ENCODE measurements around the gene TEX13B.

DNA sequence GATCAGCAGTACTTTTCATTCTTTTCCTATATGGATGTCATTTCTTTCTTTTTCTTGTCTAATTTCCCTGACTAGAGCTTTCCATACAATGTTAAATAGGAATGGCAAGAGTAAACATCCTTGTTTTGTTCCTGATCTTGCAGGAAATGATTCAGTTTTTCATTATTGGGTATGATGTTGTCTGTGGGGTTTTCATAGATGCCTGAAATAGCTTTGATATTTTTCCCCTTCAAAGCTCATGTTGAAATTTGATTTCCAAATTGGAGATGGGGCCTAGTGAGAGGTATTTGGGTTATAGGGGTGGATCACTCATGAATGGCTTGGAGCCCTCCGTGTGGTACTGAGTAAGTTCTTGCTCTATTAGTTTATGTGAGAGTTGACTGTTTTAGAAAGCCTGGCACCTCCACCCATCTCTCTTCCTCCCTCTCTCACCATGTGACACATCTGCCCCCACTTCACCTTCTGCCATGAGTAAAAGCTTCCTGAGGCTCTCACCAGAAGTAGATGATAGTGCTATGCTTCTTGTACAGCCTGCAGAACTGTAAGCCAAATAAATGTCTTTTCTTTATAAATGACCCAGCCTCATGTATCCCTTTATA, 40.4 kb upstream of the TEX13B start:
- no peak for TF ChIP-seq POLR2A (IDR thresholded peaks at IDR 0.05)
- TF ChIP-seq, protein P1, sequence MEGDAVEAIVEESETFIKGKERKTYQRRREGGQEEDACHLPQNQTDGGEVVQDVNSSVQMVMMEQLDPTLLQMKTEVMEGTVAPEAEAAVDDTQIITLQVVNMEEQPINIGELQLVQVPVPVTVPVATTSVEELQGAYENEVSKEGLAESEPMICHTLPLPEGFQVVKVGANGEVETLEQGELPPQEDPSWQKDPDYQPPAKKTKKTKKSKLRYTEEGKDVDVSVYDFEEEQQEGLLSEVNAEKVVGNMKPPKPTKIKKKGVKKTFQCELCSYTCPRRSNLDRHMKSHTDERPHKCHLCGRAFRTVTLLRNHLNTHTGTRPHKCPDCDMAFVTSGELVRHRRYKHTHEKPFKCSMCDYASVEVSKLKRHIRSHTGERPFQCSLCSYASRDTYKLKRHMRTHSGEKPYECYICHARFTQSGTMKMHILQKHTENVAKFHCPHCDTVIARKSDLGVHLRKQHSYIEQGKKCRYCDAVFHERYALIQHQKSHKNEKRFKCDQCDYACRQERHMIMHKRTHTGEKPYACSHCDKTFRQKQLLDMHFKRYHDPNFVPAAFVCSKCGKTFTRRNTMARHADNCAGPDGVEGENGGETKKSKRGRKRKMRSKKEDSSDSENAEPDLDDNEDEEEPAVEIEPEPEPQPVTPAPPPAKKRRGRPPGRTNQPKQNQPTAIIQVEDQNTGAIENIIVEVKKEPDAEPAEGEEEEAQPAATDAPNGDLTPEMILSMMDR (IDR thresholded peaks at IDR 0.05), result no peak
